HepG2 (cell line): ENCODE results near the gene ING1. TPM values are rescaled to one million over a fixed set of nuclear protein-coding genes. Genes with fewer than 3 reads are reported as not detected.

ENCODE experiments used
- HMG20B ChIP-seq: conservative IDR thresholded peaks from 2 replicates; pipeline ENCODE4 v1.6.1; 2016; ENCODE audit warnings: missing genetic modification reagents, missing compliant biosample characterization
- MAFF ChIP-seq: IDR thresholded peaks from 2 replicates; pipeline ENCODE4 v1.6.1; 2011; ENCODE audit warnings: low read depth, low read length, improper control_type of control experiment
- MLXIP ChIP-seq: sonication (generic); formaldehyde crosslinking; IDR thresholded peaks from 2 replicates; pipeline ENCODE4 v1.9.0; 2021; ENCODE audit warnings: missing genetic modification reagents, borderline replicate concordance
- NR0B2 ChIP-seq: sonication (generic); formaldehyde crosslinking; IDR thresholded peaks from 2 replicates; pipeline ENCODE4 v1.4.0; 2020; ENCODE audit warnings: mild to moderate bottlenecking, missing genetic modification reagents
- NRL ChIP-seq: sonication (generic); formaldehyde crosslinking; IDR thresholded peaks from 2 replicates; pipeline ENCODE4 v1.5.0; 2020; ENCODE audit warnings: missing genetic modification reagents, mild to moderate bottlenecking, moderate library complexity, borderline replicate concordance
- SRY ChIP-seq: sonication (generic); formaldehyde crosslinking; IDR thresholded peaks from 2 replicates; pipeline ENCODE4 v1.8.0; 2022; ENCODE audit warnings: mild to moderate bottlenecking, missing genetic modification reagents
- ZNF180 ChIP-seq: sonication (generic); formaldehyde crosslinking; IDR thresholded peaks from 2 replicates; pipeline ENCODE4 v1.4.0; 2020; ENCODE audit warnings: low read depth, missing genetic modification reagents, borderline replicate concordance
- ZNF205 ChIP-seq: IDR thresholded peaks from 2 replicates; pipeline ENCODE4 v1.6.1; 2018; ENCODE audit warnings: missing biosample characterization, missing genetic modification reagents
- ZNF263 ChIP-seq: sonication (generic); formaldehyde crosslinking; IDR thresholded peaks from 2 replicates; pipeline ENCODE4 v1.4.0; 2020; ENCODE audit warnings: missing genetic modification reagents
- ZNF275 ChIP-seq: sonication (generic); formaldehyde crosslinking; IDR thresholded peaks from 2 replicates; pipeline ENCODE4 v1.8.0; 2022; ENCODE audit warnings: missing genetic modification reagents, mild to moderate bottlenecking, inconsistent platforms, borderline replicate concordance
- ZNF484 ChIP-seq: sonication (generic); formaldehyde crosslinking; IDR thresholded peaks from 2 replicates; pipeline ENCODE4 v1.5.1; 2020; ENCODE audit warnings: mild to moderate bottlenecking, low read depth, missing genetic modification reagents, borderline replicate concordance
- ZNF776 ChIP-seq: sonication (generic); formaldehyde crosslinking; IDR thresholded peaks from 2 replicates; pipeline ENCODE4 v1.4.0; 2020; ENCODE audit warnings: mild to moderate bottlenecking, missing genetic modification reagents
- ZNF879 ChIP-seq: sonication (generic); formaldehyde crosslinking; IDR thresholded peaks from 2 replicates; pipeline ENCODE4 v1.8.1; 2023; ENCODE audit warnings: missing genetic modification reagents
- polyA plus RNA-seq, 8 experiments: library from polyadenylated mRNA; depleted of rRNA in 3 of 8; stranded (reverse) in 7 of 8; unstranded in 1 of 8; fragments of >200 nt; fragmentation: Illumina TruSeq in 4 of 8; extraction: Trizol in 4 of 8; gene quantifications; 2 replicates each; pipeline versions ENCODE4 v1.2.1 to v1.2.3, GENCODE V29; 2011 to 2016; ENCODE audit warnings: low read depth in 4 of 8, missing spikeins in 1 of 8, mixed read lengths in 1 of 8; ENCODE audit not compliant: insufficient read depth in 1 of 8
- total RNA-seq, 5 experiments: library from RNA; depleted of rRNA; stranded (reverse); fragments of >200 nt; fragmentation: Illumina TruSeq; extraction: Trizol; gene quantifications; 2 replicates each; pipeline ENCODE4 v1.2.3, GENCODE V29; 2016; ENCODE audit warnings: low read depth in 1 of 5
- TF ChIP-seq, protein P1 (sequence below), 2 experiments: sonication (generic) in 1 of 2; formaldehyde crosslinking in 1 of 2; IDR thresholded peaks; 2 replicates each; pipeline versions ENCODE4 v1.5.1 to v1.6.1; 2011 to 2020; ENCODE audit warnings: borderline replicate concordance in 1 of 2, low read depth in 1 of 2, low read length in 1 of 2, mild to moderate bottlenecking in 1 of 2, missing genetic modification reagents in 1 of 2, moderate library complexity in 1 of 2
- TF ChIP-seq, protein P2 (sequence below): IDR thresholded peaks from 2 replicates; pipeline ENCODE4 v1.6.1; 2016; ENCODE audit warnings: low read depth, missing genetic modification reagents, missing compliant biosample characterization

ING1 gene
- total and polyA plus RNA-seq, 2 of the 13 experiments (the other 11 are each of a cell fraction or from before 2014, with no cell fraction given) = 8.1 to 16.1 TPM

GRCh38 chr13:110705826-110706569 is 7.5 kb upstream of the ING1 start, which contains the start of gene CARS2 (continued):
- no peak for TF ChIP-seq MLXIP (CRISPR knock-in tag)
- TF ChIP-seq ZNF275 (CRISPR knock-in tag) = no peak
- TF ChIP-seq NRL (CRISPR knock-in tag) = no peak
- TF ChIP-seq, protein P1, sequence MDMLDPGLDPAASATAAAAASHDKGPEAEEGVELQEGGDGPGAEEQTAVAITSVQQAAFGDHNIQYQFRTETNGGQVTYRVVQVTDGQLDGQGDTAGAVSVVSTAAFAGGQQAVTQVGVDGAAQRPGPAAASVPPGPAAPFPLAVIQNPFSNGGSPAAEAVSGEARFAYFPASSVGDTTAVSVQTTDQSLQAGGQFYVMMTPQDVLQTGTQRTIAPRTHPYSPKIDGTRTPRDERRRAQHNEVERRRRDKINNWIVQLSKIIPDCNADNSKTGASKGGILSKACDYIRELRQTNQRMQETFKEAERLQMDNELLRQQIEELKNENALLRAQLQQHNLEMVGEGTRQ (IDR thresholded peaks at IDR 0.05; ENCODE audit: low read depth, low read length) = 0 out of 2 replicates have a peak, but pooled peaks have one; percentile 13
- TF ChIP-seq, protein P1 (CRISPR knock-in tag; IDR thresholded peaks at IDR 0.05; ENCODE audit: borderline replicate concordance) = no peak
- no peak for TF ChIP-seq ZNF879 (CRISPR knock-in tag)
- TF ChIP-seq HMG20B (CRISPR knock-in tag) = 0 out of 2 replicates have a peak, but pooled peaks have one; percentile 14
- no peak for TF ChIP-seq ZNF484 (CRISPR knock-in tag)
- TF ChIP-seq MAFF = no peak
- TF ChIP-seq NR0B2 (CRISPR knock-in tag) = peak; percentile 80; the same call in 1 of the 2 replicates
- TF ChIP-seq ZNF776 = peak; percentile 89
- TF ChIP-seq, protein P2, sequence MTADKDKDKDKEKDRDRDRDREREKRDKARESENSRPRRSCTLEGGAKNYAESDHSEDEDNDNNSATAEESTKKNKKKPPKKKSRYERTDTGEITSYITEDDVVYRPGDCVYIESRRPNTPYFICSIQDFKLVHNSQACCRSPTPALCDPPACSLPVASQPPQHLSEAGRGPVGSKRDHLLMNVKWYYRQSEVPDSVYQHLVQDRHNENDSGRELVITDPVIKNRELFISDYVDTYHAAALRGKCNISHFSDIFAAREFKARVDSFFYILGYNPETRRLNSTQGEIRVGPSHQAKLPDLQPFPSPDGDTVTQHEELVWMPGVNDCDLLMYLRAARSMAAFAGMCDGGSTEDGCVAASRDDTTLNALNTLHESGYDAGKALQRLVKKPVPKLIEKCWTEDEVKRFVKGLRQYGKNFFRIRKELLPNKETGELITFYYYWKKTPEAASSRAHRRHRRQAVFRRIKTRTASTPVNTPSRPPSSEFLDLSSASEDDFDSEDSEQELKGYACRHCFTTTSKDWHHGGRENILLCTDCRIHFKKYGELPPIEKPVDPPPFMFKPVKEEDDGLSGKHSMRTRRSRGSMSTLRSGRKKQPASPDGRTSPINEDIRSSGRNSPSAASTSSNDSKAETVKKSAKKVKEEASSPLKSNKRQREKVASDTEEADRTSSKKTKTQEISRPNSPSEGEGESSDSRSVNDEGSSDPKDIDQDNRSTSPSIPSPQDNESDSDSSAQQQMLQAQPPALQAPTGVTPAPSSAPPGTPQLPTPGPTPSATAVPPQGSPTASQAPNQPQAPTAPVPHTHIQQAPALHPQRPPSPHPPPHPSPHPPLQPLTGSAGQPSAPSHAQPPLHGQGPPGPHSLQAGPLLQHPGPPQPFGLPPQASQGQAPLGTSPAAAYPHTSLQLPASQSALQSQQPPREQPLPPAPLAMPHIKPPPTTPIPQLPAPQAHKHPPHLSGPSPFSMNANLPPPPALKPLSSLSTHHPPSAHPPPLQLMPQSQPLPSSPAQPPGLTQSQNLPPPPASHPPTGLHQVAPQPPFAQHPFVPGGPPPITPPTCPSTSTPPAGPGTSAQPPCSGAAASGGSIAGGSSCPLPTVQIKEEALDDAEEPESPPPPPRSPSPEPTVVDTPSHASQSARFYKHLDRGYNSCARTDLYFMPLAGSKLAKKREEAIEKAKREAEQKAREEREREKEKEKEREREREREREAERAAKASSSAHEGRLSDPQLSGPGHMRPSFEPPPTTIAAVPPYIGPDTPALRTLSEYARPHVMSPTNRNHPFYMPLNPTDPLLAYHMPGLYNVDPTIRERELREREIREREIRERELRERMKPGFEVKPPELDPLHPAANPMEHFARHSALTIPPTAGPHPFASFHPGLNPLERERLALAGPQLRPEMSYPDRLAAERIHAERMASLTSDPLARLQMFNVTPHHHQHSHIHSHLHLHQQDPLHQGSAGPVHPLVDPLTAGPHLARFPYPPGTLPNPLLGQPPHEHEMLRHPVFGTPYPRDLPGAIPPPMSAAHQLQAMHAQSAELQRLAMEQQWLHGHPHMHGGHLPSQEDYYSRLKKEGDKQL (CRISPR knock-in tag) = no peak
- peak; percentile 21 for TF ChIP-seq ZNF263 (CRISPR knock-in tag)
- TF ChIP-seq ZNF180 (CRISPR knock-in tag) = no peak
- no peak for TF ChIP-seq ZNF205
- peak; percentile 66 for TF ChIP-seq SRY (CRISPR knock-in tag)
